GM21423 (cell line): ENCODE results near the gene ARFGAP1.
"Not testable (repeated sequence)": the region's sequence is repeated elsewhere in the genome, so short reads cannot be mapped to it uniquely, and the experiment has no call there.

Source experiments
- ATAC-seq: cut with Tn5 transposase; IDR thresholded peaks from one replicate; pipeline ENCODE4 v1.9.1; 2021; ENCODE audit warnings: mild to moderate bottlenecking, moderate library complexity; ENCODE audit not compliant: unreplicated experiment

The ARFGAP1 gene

GRCh38 chr20:63290136-63290676 lies 17.6 kb downstream of the ARFGAP1 start:
- no peak for ATAC-seq

- ATAC-seq: no peak
These were observed 18.3 kb downstream of the ARFGAP1 start for GRCh38 chr20:63290677-63291472.

- ATAC-seq: no peak
These were observed 19.2 kb downstream of the ARFGAP1 start for GRCh38 chr20:63291811-63292210.

- no peak for ATAC-seq
These were observed 19.7 kb downstream of the ARFGAP1 start for GRCh38 chr20:63292292-63292701.

GRCh38 chr20:63292904-63293303 lies 20.3 kb downstream of the ARFGAP1 start, which contains the start of gene COL20A1:
Gene COL20A1, plus strand, starts transcription at chr20:63293186. Its CDS starts 1,922 bp downstream, at chr20:63295108.
- no peak for ATAC-seq

GRCh38 chr20:63293456-63293855 lies 20.8 kb downstream of the ARFGAP1 start:
- ATAC-seq: no peak

- no peak for ATAC-seq
These were observed 21.4 kb downstream of the ARFGAP1 start for GRCh38 chr20:63293871-63294535.

GRCh38 chr20:63294536-63294900 lies 21.9 kb downstream of the ARFGAP1 start:
- ATAC-seq: no peak

- ATAC-seq: no peak
These were observed 22.4 kb downstream of the ARFGAP1 start for GRCh38 chr20:63295018-63295417.

- ATAC-seq: no peak
These were observed 22.8 kb downstream of the ARFGAP1 start for GRCh38 chr20:63295422-63295821.

GRCh38 chr20:63295846-63296245 lies 23.2 kb downstream of the ARFGAP1 start:
- ATAC-seq: no peak

GRCh38 chr20:63296531-63297299 lies 24.1 kb downstream of the ARFGAP1 start:
- ATAC-seq: no peak

GRCh38 chr20:63297371-63297781 lies 24.8 kb downstream of the ARFGAP1 start:
- no peak for ATAC-seq

- no peak for ATAC-seq
These were observed 25.4 kb downstream of the ARFGAP1 start for GRCh38 chr20:63297796-63298572.

- ATAC-seq: no peak
These were observed 26.2 kb downstream of the ARFGAP1 start for GRCh38 chr20:63298731-63299312.

- no peak for ATAC-seq
These were observed 29.1 kb downstream of the ARFGAP1 start for GRCh38 chr20:63301671-63302070.

- ATAC-seq: no peak
These were observed 30.6 kb downstream of the ARFGAP1 start for GRCh38 chr20:63303095-63303666.

- ATAC-seq: no peak
These were observed 32.8 kb downstream of the ARFGAP1 start for GRCh38 chr20:63305393-63305792.

GRCh38 chr20:63305933-63306672 lies 33.5 kb downstream of the ARFGAP1 start:
- not testable (repeated sequence) for ATAC-seq
